ENCODE results near the gene TPK1. TPM values are rescaled to one million over a fixed set of nuclear protein-coding genes. Genes with fewer than 3 reads are reported as not detected.

Gene TPK1
- total RNA-seq, 1 donor = 22.6 TPM

- Histone ChIP-seq H3K4me3 (ENCODE audit: low read length) (no peak overlapping the region), H3K27me3 (ENCODE audit: insufficient read depth, low read length) (peaks cover 9% of the 10 kb centered on the region), H3K4me1 (ENCODE audit: insufficient read depth, low read length) (no peaks in the 10 kb centered on the region), H3K9me3 (ENCODE audit: low read depth, low read length) (no peaks in the 10 kb centered on the region)
Observed at GRCh38 chr7:144414815-144415214, 421.0 kb downstream of the TPK1 start.

- Histone ChIP-seq H3K27me3 (ENCODE audit: insufficient read depth, low read length) (peaks cover 5% of the 10 kb centered on the region), H3K9me3 (ENCODE audit: low read depth, low read length) (no peaks in the 10 kb centered on the region), H3K4me3 (ENCODE audit: low read length) (no peak overlapping the region), H3K4me1 (ENCODE audit: insufficient read depth, low read length) (no peaks in the 10 kb centered on the region)
Observed at GRCh38 chr7:144410441-144410840, 425.4 kb downstream of the TPK1 start.

- Histone ChIP-seq H3K27me3 (ENCODE audit: insufficient read depth, low read length) (no peaks in the 10 kb centered on the region), H3K9me3 (ENCODE audit: low read depth, low read length) (no peaks in the 10 kb centered on the region), H3K4me1 (ENCODE audit: insufficient read depth, low read length) (no peaks in the 10 kb centered on the region), H3K4me3 (ENCODE audit: low read length) (no peak overlapping the region)
Observed at GRCh38 chr7:144408121-144408520, 427.7 kb downstream of the TPK1 start.

GRCh38 chr7:144407266-144407931 lies 428.5 kb downstream of the TPK1 start:
- Histone ChIP-seq H3K27me3 (ENCODE audit: insufficient read depth, low read length) (no peaks in the 10 kb centered on the region), H3K9me3 (ENCODE audit: low read depth, low read length) (no peaks in the 10 kb centered on the region), H3K4me1 (ENCODE audit: insufficient read depth, low read length) (no peaks in the 10 kb centered on the region), H3K4me3 (ENCODE audit: low read length) (no peak overlapping the region)

GRCh38 chr7:144404946-144405345 lies 430.9 kb downstream of the TPK1 start:
- Histone ChIP-seq H3K9me3 (ENCODE audit: low read depth, low read length) (no peaks in the 10 kb centered on the region), H3K27me3 (ENCODE audit: insufficient read depth, low read length) (no peaks in the 10 kb centered on the region), H3K4me3 (ENCODE audit: low read length) (no peak overlapping the region), H3K4me1 (ENCODE audit: insufficient read depth, low read length) (no peaks in the 10 kb centered on the region)

- no peaks in the 10 kb centered on the region for H3K27me3 ChIP-seq (ENCODE audit: insufficient read depth, low read length)
- H3K4me3 ChIP-seq (ENCODE audit: low read length) = no peak within 1 kb of the TSS
- H3K4me1 ChIP-seq (ENCODE audit: insufficient read depth, low read length) = no peaks in the 10 kb centered on the region
- no peaks in the 10 kb centered on the region for H3K9me3 ChIP-seq (ENCODE audit: low read depth, low read length)
Observed at GRCh38 chr7:144403649-144404061, 432.2 kb downstream of the TPK1 start, which contains the start of gene NOBOX. TSS of gene NOBOX (minus strand) at chr7:144403693.

GRCh38 chr7:144403102-144403501 lies 432.8 kb downstream of the TPK1 start:
- no peaks in the 10 kb centered on the region for H3K4me1 ChIP-seq (ENCODE audit: insufficient read depth, low read length)
- H3K9me3 ChIP-seq (ENCODE audit: low read depth, low read length) = no peaks in the 10 kb centered on the region
- no peaks in the 10 kb centered on the region for H3K27me3 ChIP-seq (ENCODE audit: insufficient read depth, low read length)
- no peak overlapping the region for H3K4me3 ChIP-seq (ENCODE audit: low read length)

Measured in mononuclear cell (primary cell).